OCI-LY1 (cell line): ENCODE results near the gene CRKL.

Source experiments
- H2AFZ ChIP-seq: fragments of 200-600 bp; sonication (generic), shearing (Covaris generic); 2 replicates; pipeline ENCODE4 v1.6.0; 2014; ENCODE audit warnings: antibody characterized with exemption, mild to moderate bottlenecking, low read length
- H3F3A ChIP-seq: fragments of 200-600 bp; sonication (generic), shearing (Covaris generic); 2 replicates; pipeline ENCODE4 v1.6.0; 2014; ENCODE audit warnings: mild to moderate bottlenecking, antibody characterized with exemption, low read length, moderate library complexity; ENCODE audit not compliant: insufficient read depth
- H3K27ac ChIP-seq: fragments of 200-600 bp; sonication (generic); 2 replicates; pipeline ENCODE4 v1.5.1; 2014; ENCODE audit warnings: low read length, mixed run types, mild to moderate bottlenecking, low read depth; ENCODE audit not compliant: poor library complexity, severe bottlenecking
- H3K27me3 ChIP-seq: fragments of 200-600 bp; sonication (generic); 2 replicates; pipeline ENCODE4 v1.6.0; 2014; ENCODE audit warnings: antibody characterized with exemption, mild to moderate bottlenecking, low read length, moderate library complexity; ENCODE audit not compliant: insufficient read depth
- H3K36me3 ChIP-seq: fragments of 200-600 bp; sonication (generic); 2 replicates; pipeline ENCODE4 v1.6.1; 2014; ENCODE audit warnings: mild to moderate bottlenecking, antibody characterized with exemption, low read length, moderate library complexity, mixed read lengths; ENCODE audit not compliant: insufficient read depth
- H3K4me1 ChIP-seq: fragments of 200-600 bp; sonication (generic); 2 replicates; pipeline ENCODE4 v1.5.1; 2014; ENCODE audit warnings: mild to moderate bottlenecking, low read length, moderate library complexity; ENCODE audit not compliant: insufficient read depth, severe bottlenecking
- H3K4me2 ChIP-seq: fragments of 200-600 bp; sonication (generic), shearing (Covaris generic); 2 replicates; pipeline ENCODE4 v1.6.1; 2014; ENCODE audit warnings: low read length
- H3K4me3 ChIP-seq: fragments of 200-600 bp; sonication (generic); 2 replicates; pipeline ENCODE4 v1.5.1; 2014; ENCODE audit warnings: low read length, low read depth, mild to moderate bottlenecking, mixed read lengths; ENCODE audit not compliant: poor library complexity, severe bottlenecking
- H3K79me2 ChIP-seq: fragments of 200-600 bp; shearing (Covaris generic); 2 replicates; pipeline ENCODE4 v1.6.1; 2016; ENCODE audit warnings: mixed run types, low read length, mixed read lengths; ENCODE audit not compliant: insufficient read depth
- H3K9ac ChIP-seq: fragments of 200-600 bp; sonication (generic), shearing (Covaris generic); 2 replicates; pipeline ENCODE4 v1.6.1; 2014; ENCODE audit warnings: mild to moderate bottlenecking, low read length, mixed read lengths
- H3K9me2 ChIP-seq: fragments of 200-600 bp; sonication (generic), shearing (Covaris generic); 2 replicates; pipeline ENCODE4 v1.6.1; 2014; ENCODE audit warnings: low read depth, mild to moderate bottlenecking, low read length, mixed read lengths
- H3K9me3 ChIP-seq: fragments of 200-600 bp; shearing (Covaris generic); 2 replicates; pipeline ENCODE4 v1.6.1; 2014; ENCODE audit warnings: low read length, mixed read lengths
- H4K20me1 ChIP-seq: fragments of 200-600 bp; sonication (generic), shearing (Covaris generic); 2 replicates; pipeline ENCODE4 v1.6.0; 2016; ENCODE audit warnings: mild to moderate bottlenecking, low read length; ENCODE audit not compliant: insufficient read depth
- EZH2 ChIP-seq: fragments of 200-600 bp; sonication (generic), shearing (Covaris generic); IDR thresholded peaks from 2 replicates; pipeline ENCODE4 v1.8.0; 2017; ENCODE audit warnings: borderline replicate concordance, mixed run types, mild to moderate bottlenecking, antibody characterized with exemption, low read length, moderate library complexity, mixed read lengths
- TF ChIP-seq, protein P1 (sequence below): fragments of 200-600 bp; sonication (generic), shearing (Covaris generic); IDR thresholded peaks from 2 replicates; pipeline ENCODE4 v1.5.1; 2017; ENCODE audit warnings: mild to moderate bottlenecking, antibody characterized with exemption, low read length, moderate library complexity, mixed read lengths

The CRKL gene

DNA sequence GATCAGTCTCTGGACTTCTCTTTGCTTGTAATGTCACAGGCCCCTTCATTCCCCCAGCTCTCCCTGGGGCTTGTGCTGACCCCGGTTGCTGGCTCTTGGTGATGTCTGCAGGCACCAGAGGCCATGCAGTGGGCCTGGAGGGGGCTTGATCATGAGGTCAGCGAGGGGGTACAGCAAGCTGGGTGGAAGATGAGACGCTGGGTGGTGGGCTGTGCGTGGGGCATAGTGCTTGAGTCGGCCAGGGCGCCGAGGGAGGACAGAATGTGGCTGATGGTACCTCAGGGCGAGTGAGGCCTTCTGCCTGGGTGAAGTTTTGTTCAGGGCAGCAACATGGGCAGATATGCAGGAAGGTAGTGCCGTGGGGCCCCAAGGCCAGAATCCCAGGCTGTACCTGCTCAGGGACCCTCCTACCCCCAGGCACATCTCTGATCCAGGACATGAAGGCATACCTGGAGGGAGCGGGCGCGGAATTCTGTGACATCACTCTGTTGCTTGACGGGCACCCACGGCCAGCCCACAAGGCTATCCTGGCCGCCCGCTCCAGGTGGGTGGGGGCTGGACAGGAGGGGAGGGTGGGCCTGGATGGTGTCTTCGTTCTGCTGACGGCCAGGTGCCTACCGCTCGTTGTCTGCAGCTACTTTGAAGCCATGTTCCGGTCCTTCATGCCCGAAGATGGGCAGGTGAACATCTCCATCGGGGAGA lies 78.3 kb downstream of the CRKL start:
- Histone ChIP-seq H3K27ac (no peak overlapping the region), H3K4me2 (no peak overlapping the region), H3K4me1 (peaks cover 14% of the 10 kb centered on the region), H4K20me1 (no peaks in the 10 kb centered on the region), H3K79me2 (no peaks in the 10 kb centered on the region), H3F3A (no peaks in the 10 kb centered on the region), H2AFZ (no peak overlapping the region), H3K9me3 (no peaks in the 10 kb centered on the region), H3K9me2 (no peaks in the 10 kb centered on the region), H3K27me3 (no peaks in the 10 kb centered on the region), H3K36me3 (peaks cover 39% of the 10 kb centered on the region; the same call in 1 of the 2 replicates), H3K9ac (no peak overlapping the region), H3K4me3 (no peak overlapping the region)
- TF ChIP-seq EZH2: no peak
- TF ChIP-seq, protein P1, sequence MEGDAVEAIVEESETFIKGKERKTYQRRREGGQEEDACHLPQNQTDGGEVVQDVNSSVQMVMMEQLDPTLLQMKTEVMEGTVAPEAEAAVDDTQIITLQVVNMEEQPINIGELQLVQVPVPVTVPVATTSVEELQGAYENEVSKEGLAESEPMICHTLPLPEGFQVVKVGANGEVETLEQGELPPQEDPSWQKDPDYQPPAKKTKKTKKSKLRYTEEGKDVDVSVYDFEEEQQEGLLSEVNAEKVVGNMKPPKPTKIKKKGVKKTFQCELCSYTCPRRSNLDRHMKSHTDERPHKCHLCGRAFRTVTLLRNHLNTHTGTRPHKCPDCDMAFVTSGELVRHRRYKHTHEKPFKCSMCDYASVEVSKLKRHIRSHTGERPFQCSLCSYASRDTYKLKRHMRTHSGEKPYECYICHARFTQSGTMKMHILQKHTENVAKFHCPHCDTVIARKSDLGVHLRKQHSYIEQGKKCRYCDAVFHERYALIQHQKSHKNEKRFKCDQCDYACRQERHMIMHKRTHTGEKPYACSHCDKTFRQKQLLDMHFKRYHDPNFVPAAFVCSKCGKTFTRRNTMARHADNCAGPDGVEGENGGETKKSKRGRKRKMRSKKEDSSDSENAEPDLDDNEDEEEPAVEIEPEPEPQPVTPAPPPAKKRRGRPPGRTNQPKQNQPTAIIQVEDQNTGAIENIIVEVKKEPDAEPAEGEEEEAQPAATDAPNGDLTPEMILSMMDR: no peak

DNA sequence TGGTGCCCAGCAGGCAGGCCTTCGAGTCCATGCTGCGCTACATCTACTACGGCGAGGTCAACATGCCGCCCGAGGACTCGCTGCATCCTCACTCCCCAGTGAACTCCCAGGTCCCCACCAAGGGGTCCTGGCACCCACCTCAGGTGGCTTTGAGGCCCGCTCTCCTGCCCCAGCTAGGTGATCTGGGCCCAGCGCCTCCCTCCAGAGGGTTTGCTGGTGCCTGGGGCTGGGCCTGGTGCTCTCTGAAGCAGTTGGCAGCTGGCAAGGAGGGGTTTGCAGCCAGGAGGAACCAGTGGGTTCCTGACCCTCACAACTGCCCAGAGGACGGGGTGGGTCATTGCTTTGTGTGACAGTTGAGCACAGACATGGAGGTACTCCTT lies 78.8 kb downstream of the CRKL start:
- Histone ChIP-seq H3F3A (no peaks in the 10 kb centered on the region), H3K27ac (no peak overlapping the region), H3K9me3 (no peaks in the 10 kb centered on the region), H3K9me2 (no peaks in the 10 kb centered on the region), H3K9ac (no peak overlapping the region), H3K4me1 (peaks cover 19% of the 10 kb centered on the region), H4K20me1 (no peaks in the 10 kb centered on the region), H3K27me3 (no peaks in the 10 kb centered on the region), H3K79me2 (peaks cover 3% of the 10 kb centered on the region; the same call in 1 of the 2 replicates), H3K4me2 (no peak overlapping the region), H3K4me3 (no peak overlapping the region), H2AFZ (no peak overlapping the region), H3K36me3 (peaks cover 39% of the 10 kb centered on the region; the same call in 1 of the 2 replicates)
- TF ChIP-seq, protein P1: no peak
- no peak for TF ChIP-seq EZH2

DNA sequence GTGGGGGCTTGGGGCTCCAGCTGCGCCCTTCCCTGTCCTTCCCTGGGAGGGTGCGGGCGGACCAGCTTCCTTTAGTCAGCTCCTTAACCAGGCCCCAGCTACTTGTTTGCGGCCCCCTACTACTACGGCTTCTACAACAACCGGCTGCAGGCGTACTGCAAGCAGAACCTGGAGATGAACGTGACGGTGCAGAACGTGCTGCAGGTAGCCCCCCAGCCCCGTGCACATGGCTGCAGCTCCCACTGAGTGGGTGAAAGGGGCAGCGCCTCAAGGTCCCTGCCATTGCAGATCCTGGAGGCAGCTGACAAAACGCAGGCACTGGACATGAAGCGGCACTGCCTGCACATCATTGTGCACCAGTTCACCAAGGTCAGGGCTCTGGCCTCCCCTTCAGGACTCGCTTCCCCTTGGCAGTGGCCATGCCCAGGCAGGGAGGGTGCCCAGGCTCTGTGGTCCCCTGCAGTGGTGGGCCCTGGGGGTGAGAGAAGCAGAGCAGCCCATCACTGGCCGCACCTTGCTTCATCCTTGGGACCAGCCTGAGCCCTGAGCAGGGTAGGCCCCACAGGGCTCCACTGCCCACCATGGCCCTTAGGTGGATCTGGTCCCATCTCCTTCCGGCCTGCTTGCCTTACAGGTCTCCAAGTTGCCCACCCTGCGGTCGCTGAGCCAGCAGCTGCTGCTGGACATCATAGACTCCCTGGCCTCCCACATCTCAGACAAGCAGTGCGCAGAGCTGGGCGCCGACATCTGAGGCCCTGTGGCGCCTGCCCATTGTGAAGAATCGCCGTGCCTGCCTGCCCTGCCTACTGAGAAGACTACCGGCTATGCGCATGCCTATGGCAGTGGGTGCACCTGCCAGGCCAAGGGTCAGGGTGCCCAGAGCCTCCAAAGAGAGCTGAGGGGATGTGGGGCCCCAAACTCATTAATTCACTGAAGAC lies 79.7 kb downstream of the CRKL start:
- peaks cover 7% of the 10 kb centered on the region; the same call in 1 of the 2 replicates for H3K79me2 ChIP-seq
- H3K9me3 ChIP-seq: no peaks in the 10 kb centered on the region
- no peak overlapping the region for H3K4me3 ChIP-seq
- H3K36me3 ChIP-seq: peaks cover 35% of the 10 kb centered on the region; the same call in 1 of the 2 replicates
- H3K9me2 ChIP-seq: no peaks in the 10 kb centered on the region
- H3K4me1 ChIP-seq: peaks cover 23% of the 10 kb centered on the region
- TF ChIP-seq, protein P1: no peak
- no peak for TF ChIP-seq EZH2
- H3K4me2 ChIP-seq: no peak overlapping the region
- H2AFZ ChIP-seq: no peak overlapping the region
- no peak overlapping the region for H3K9ac ChIP-seq
- H3K27ac ChIP-seq: no peak overlapping the region
- no peaks in the 10 kb centered on the region for H4K20me1 ChIP-seq
- no peaks in the 10 kb centered on the region for H3K27me3 ChIP-seq
- no peaks in the 10 kb centered on the region for H3F3A ChIP-seq
